NK-92 (cell line): ENCODE measurements around the gene SLC9A3.

ENCODE experiments used
- DNase-seq: peaks from one replicate; lab custom pipeline; 2025; ENCODE audit not compliant: unreplicated experiment; lab: John Stamatoyannopoulos, UW

SLC9A3 gene

DNA sequence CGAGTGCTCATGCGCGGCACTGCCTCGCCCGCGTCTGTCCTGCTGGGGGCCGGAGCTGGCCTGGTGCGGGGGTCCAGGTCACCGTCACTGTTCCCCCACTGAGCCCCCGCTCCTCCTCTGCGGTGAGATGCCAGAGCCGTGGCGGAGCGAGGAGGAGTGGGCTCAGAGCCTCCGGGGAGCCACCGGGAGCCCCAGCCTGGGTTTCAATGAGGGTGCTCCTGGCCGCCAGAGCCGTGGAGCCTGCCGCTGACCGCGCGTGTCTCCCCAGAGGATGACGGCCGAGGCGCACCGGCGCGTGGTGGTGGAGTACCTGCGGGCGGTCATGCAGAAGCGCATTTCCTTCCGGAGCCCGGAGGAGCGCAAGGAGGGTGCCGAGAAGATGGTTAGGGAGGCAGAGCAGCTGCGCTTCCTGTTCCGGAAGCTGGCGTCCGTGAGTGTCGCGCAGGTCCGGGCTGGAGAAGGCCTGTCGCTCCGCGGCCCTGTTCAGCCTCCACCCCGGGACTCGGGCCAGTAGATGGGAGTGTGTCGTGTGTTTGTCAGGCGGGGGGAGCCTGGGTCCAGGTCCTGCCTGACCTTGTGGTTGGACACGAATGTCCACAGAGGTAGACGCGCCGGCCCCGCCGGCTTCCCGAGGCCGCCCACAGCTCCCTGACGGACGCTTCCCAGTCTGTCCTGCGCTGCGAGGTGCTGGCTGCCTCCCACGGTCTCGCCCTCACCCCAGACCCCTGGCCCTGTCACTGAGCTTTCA, 59.2 kb downstream of the SLC9A3 start:
- no peak for DNase-seq

DNA sequence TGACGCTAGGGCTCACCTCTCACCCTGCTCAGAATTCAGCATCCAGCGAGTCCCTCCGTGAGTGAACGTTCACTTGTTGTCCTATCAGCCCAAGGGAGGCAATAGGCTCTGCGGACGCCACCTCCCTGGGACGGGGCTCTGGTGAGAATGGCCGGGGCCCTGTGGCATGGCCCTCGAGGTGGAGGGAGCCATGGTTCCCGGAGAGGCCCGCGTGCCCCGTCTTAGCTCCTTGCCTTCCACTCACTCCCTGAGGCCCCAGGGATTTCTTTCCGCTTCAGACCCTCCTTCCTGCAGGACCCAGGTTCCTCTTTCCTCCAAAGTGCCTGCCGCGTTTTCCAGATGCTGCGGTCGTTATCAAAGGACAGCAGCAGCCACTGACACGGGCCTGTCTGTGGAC, 59.8 kb downstream of the SLC9A3 start:
- no peak for DNase-seq

DNA sequence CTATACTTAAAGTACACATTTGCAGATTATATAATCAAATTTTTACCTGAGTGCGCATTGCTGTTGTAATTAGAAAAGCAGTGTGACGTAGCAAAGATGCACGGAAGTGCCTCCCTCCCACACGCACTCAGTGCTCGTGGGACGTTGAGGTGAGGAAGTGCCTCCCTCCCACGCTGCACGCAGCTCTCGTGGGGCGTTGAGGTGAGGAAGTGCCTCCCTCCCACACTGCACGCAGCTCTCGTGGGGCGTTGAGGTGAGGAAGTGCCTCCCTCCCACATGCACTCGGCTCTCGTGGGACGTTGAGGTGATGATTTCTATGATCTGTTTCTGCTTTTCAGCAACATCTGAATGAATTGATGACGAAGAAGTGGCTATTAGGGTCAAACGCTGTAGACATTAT, 60.3 kb downstream of the SLC9A3 start:
- DNase-seq: no peak

DNA sequence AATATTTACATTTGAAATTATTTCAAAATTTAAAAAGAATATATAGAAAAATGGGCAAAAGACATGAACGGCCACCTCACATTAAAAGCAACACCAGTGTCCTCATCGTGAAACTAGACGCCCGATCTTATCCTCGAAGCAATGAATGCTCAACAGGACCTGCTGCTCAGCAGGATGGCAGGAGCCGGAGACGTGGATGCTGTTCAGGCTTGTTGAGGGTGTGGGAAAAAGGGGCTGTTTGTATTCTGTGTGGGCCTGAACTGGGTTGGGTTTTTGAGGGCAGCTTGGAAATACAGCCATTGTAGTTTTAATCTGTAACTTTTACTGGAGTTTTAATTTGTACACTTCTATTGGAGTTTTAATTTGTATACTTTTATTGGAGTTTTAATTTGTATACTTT, 60.9 kb downstream of the SLC9A3 start:
- no peak for DNase-seq

DNA sequence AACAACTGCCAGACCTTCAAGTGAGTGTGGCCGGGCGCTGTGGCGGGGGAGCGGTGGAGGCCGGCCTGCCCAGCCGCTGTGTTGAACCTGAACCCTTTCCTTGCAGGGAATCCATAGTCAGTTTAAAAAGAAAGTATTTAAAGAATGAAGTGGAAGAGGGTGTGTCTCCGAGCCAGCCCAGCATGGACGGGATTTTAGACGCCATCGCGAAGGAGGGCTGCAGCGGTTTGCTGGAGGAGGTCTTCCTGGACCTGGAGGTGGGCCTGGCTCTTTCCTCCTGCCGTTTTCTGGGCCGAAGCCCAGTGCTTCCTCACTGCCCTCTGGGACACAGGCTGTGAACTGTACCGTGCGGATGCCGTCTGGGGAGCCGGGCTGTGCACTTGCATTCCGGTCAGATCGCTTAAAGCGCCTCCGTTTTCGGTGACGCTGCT, 62.2 kb downstream of the SLC9A3 start:
- no peak for DNase-seq

DNA sequence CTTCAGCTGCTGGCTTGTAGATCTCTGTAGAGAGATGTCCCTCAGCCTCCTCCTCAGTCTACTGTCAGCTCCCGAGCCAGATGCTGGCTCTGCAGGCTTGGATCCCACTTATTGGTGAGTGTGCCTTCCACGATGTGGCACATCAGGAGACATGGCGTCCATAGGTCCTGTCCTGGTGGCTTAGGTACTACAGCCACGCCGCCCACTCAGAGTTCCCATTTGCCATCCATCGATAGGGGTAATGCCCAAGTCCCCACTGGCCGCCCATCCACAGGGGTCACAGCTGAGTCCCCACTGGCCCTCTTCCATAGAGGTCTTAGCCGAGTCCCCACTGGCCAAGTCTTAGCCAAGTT, 64.0 kb downstream of the SLC9A3 start:
- DNase-seq: no peak

DNA sequence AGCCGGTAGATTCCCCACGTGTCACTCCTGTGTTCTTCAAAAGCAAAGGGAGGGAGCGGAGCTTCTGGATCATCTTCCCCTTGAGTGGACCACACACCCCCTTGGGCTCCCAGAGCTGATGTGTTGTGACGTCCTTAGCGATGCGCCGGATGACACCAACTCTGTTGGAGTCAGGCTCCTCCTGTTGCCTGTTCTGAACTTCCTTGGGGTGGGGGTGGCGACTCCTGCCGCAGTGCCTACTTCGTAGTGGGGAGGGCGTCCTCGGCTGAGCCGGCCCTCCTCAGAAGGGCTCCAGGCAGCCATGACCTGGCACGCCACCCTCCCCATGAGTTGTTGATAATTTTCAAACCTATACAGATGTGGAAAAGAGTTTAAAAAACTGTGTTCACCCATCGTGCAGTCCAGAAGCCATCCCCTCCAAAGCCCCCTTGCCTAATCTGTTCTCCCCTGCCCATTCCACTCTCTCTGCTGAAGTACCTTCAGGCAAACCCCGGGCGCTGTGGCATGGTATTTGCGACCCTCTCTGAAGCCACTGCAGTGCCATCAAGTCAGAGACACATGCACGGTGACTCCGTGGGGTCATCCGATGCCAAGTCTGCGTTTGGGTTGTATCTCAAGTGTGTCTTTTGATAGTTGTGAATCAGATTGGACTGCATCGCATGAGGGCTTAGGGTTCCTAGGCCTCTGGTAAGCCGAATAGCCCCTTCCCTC, 64.5 kb downstream of the SLC9A3 start:
- DNase-seq: no peak

DNA sequence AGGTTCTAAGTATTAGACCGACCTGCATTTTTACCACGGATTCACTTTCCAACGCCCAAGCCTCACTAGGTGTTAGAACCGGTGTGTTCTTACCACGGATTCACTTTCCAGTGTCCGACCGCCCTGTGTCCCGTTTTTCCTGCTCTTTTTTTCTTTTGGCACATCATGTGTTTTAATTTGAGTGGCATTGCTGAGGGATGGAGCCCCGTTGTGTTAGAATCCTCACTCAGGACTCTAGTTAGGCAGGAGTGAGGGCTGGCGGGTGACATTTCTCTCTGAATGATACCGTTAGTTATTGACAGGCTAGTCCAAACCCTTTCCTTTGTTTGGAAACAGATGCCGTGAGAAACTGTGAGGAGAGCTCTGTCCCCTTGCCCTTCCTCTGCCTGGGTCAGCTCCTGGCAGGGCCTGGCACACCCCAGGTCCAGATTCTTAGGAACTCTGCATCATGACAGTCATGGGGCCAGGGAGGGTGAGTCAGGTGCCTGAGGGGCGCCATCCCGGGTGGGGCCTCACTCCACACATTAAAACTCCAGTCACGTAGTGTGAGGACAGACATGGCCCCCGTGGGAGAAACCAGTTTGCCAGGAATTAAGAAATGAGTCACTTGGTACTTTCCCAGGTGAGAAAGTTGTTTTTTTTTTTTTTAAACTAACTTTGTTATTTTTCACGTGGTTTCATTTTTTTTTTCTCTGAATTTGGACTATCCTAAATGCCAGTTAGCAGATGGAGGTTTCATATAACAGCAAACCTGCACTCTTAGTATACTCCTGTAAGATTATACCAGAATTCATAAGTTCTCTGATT, 65.5 kb downstream of the SLC9A3 start:
- no peak for DNase-seq

DNA sequence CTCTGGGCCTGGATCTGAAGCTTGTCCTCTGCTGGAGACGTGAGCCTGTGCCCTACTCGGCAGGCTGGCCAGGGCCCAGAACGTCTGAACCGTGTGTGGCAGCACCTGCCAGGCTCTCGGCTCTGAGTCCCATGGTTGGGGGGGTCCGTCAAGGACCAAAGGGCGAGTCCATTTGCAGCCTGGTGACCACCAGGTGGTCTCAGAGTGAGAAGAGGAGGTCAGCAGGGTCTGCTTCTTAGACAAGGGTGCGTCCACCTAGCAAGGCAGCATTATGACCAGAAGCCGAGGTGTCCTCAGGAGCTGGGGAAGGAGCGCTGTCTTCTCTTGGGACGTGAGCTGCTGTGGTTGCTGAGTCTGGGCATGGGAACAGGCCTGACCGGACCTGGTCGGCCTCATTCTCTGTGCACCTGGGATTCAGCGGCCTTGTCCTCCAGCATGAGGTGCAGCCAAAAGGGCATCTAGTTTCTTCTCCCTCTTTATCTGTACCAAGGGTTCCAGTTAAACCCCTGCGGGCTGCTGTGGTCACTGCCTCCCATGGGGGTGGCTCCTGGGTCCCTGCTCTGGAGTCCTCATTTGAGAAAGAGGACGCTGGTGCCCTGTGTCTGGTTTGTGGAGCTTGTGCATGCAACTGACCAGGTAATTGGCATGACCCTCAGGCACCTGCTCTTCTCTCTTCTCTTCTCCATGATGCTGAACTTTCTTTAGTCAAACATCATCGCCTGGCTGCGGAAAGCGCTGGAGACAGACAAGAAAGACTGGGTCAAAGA, 66.9 kb downstream of the SLC9A3 start:
- DNase-seq: no peak

DNA sequence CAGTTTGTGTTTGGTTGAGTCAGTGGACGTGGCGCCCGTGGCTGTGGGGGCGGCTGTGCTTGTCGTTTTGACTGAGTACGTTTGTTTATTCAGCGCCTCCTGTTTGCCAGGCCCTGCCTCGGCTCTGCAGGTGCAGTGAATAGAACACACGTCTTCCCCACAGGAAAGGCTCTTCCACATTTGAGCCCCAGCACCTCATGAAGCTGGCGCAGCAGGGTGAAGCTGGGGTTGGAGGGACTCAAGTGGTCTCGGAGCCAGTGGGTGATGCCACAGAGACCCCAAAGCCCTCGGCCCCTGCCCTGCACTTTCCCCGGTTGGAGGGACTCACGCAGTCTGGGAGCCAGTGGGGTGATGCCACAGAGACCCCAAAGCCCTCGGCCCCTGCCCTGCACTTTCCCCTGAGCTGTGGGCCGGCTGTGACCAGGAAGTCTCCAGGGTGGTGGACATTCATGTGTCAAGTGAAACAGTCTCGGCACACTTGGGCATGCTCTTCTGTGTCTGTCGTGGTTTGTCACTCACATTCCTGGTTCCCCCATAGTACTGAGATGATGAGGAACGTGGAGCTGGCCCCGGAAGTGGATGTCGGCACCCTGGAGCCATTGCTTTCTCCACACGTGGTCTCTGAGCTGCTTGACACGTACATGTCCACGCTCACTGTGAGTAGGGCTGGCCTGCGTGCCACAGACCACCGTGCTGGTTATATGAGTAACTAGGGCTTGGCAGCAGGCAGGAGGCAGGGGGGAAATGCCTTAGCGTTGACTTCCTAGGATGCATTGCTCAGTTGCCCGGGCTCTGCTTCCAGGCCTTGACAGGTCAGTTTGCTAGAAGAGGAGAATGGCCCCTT, 67.7 kb downstream of the SLC9A3 start:
- DNase-seq: no peak

DNA sequence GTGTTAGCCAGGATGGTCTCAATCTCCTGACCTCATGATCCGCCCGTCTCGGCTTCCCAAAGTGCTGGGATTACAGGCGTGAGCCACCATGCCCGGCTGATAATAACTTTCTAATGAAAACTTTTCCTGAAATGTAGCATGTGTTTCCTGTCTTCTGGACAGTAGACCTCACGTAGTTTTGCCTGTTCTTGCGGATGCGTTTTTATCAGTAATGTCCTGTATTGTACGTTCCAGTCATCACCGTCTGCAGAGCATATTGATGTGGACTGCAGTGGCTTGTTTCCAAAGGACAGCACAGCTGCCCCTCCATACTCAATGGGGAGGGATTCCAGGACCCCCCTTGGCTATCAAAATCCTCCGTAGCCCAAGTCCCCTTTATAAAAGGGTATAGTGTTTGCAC, 68.4 kb downstream of the SLC9A3 start:
- no peak for DNase-seq

DNA sequence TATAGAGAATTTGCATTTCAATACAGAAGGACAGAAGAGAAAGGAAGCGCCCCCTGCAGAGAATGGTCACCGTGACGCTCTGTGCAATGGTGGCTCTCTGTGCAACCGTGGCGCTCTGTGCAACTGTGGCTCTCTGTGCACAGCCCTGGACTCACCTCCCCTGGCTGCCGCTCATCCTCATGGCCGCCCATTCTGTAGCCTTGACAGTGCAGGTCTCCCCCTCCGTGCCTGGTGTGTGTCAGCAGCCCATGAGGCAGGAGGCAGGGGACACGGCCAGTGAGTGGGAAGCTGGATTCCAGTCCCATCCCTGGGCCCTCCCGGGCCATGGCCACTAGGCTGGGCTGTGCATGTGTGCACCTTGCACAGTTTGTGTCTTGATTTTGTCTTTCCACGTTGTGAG, 69.3 kb downstream of the SLC9A3 start:
- DNase-seq: no peak

DNA sequence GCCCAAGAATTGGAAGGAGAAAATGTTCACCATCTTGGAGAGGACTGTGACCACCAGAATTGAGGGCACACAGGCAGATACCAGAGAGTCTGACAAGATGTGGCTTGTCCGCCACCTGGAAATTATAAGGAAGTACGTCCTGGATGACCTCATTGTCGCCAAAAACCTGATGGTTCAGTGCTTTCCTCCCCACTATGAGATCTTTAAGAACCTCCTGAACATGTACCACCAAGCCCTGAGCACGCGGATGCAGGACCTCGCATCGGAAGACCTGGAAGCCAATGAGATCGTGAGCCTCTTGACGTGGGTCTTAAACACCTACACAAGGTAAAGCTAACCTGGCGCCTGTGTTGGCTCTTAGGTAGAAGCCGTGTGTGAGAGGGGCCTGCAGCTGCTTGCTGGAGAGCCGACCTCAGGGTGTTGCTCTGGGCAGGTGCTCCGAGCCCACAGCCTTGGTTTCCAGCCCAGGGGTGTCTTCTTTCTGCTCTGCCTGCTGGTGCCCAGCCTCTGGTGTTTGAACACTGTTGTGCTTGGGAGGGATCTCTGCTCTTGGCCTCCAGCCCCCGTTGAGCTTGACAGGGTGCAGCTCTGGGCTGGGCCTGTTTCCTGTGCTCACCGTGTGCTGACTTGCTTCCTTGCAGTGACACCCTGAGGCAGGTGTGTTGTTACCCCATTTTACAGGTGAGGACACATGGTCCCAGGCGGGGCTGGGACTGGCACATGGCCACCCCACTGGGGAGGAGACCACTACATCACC, 70.3 kb downstream of the SLC9A3 start:
- DNase-seq: no peak

DNA sequence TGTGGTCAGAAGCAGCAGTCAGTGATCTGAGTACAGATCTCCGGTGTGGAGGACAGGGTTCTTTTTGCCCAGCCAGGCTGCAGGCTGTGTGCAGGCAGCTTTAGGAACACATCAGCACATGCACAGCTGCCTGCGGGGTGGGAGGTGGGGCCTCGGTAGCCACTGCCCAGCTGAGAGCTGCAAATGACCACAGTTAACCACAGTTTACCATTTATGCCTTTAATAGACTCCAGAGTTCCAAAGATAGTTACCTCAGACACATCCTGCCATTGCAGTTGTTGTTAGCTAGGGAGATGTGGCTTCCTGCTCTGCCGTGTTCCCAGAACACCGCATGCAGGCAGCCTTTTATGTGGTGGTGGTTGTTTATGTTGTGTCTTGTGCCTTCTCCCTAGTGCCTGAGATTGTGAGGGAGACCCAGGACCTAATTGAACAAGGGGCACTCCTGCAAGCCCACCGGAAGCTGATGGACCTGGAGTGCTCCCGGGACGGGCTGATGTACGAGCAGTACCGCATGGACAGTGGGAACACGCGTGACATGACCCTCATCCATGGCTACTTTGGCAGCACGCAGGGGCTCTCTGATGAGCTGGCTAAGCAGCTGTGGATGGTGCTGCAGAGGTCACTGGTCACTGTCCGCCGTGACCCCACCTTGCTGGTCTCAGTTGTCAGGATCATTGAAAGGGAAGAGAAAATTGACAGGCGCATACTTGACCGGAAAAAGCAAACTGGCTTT, 71.1 kb downstream of the SLC9A3 start:
- no peak for DNase-seq

DNA sequence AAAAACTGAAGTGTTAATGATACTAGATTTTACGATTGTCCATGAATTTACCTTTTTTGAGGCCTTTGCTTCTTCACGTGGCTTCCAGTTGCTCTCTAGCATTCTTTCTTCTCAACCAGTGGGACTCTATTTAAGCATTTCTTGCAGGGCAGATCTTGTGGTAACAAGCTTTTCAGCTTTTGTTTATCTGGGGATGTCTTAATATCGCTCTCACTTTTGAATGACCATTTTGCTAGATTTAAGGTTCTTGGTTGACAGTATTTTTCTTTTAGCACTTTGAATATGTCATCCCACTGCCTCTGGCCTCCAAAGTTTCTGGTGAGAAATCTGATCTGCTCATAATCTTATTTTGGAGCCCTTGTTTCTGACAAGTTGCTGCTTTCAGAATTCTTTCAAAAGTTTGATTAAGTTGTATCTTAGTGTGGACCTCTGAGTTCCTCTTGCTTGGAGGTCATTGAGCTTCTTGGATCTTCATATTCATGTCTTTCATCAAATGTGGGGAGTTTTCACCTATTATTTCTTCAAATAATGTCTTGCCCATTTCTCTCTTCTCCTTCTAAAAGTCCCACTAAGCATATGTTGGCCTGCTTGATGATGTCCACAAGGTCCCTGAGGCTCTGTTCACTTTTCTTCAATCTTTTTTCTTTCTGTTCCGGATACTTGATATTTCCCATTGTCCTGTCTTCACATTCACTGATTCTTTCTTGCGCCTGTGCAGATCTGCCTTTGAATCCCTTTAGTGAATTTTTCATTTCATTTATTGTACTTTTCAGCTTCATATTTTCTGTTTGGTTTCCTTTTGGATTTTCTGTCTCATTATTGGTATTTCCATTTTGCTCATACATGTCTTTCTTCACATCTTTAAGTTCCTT, 72.4 kb downstream of the SLC9A3 start:
- no peak for DNase-seq

DNA sequence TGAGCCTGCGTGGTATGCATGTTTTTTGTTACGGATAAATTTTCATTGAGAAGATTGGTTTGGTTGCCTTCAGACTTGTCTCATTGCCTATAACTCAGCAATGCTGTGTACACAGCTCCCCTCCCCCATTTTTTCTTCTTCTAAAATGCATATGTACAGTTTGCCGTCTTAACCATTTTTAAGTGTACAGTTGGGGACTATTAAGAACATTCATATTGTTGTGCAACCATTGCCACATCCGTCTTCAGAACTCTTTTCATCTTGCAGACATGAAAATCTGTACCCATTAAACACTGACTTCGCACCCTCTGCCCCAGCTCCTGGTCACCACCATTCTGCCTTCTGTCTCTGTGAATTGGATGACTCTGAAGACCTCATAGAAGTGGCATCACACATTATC, 75.1 kb downstream of the SLC9A3 start:
- no peak for DNase-seq

DNA sequence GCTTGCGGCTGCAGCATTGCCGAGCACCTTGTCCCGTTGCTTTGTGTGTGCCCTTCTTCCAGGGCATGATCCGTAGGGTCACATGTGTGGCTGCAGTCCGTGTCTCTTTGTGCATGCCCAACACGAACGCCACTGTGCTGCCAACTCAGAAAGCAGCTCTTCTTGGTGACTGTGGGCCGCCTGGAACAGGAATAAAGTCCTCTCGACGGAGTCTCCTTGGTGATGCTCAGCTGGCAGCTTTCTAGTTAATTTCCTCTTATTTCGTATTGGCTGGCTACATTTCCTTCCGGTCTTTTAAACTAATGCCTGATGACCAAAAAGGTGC, 75.5 kb downstream of the SLC9A3 start:
- no peak for DNase-seq

DNA sequence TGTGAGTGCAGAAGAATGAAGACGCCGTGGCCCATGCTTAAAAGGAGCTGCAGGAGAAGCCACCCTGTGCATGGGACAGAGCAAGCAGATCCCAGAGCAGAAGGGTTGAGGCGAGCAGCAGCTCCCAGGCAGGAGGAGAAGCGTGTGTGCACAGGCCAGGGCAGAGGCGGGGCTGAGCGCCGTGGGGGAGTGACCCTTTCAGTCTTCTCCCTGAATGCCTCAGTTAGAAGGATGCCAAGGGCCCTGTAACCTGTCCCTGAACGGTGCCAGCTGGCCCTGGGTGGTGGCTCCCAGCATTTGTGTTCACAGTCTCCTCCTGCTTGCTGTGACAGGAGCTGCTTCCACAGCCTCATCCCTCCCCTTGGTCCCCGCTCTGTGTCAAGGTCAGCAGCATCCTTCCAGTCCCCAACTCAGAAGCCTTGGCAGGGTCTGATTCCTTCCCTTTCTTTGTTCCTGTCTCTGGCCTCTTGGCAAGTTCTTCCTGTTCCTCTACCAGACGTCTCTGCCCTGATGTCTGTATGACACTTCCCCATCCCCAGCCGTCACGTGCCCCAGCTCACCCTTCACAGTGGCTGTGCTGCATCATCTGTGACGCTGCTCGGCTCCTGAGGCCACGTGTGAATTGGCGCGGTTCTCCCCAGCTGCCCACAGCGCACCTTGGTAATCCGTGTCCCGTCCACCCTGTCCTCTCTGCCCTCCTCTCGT, 76.0 kb downstream of the SLC9A3 start:
- DNase-seq: no peak
